ENCODE data around the gene IER3. TPM values are rescaled to one million over a fixed set of nuclear protein-coding genes. Genes with fewer than 3 reads are reported as not detected.

Gene IER3
- total and polyA plus RNA-seq, 2 of the 13 experiments (the other 11 are each of a cell fraction or from before 2014, with no cell fraction given), result 51.1 to 131 TPM

DNA sequence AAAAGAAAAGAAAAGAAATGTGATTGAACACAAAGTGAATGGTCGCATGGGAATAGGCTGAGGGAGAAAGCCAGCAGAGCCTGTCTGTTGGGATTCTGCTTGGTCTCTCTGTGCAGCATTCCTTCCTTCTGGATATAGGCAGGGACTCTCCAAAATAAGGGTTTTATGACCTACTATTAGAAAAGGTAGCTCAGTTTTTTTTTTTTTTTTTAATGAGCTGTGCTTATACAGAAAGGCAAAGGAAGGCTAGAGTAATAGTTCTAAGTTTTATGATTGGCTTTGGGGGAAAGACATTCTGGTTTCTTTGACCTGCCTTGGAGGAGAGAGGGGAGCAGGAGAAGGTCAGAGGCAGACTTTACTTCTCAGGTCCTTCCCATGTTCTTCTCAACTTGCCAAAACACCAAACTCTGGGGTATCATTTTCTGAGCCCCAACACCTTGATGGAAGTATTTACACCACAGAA lies 18.8 kb upstream of the IER3 start (continued):
- TF ChIP-seq TCF12 (IDR thresholded peaks at IDR 0.05) (no peak), TCF12 (CRISPR knock-in tag; IDR thresholded peaks at IDR 0.05) (no peak), PAX8 (CRISPR knock-in tag; IDR thresholded peaks at IDR 0.05; ENCODE audit: borderline replicate concordance) (no peak), ZBTB26 (CRISPR knock-in tag; IDR thresholded peaks at IDR 0.05; ENCODE audit: borderline replicate concordance) (no peak), NR1H2 (CRISPR knock-in tag; IDR thresholded peaks at IDR 0.05; ENCODE audit: borderline replicate concordance, low read depth) (no peak), RARG (CRISPR knock-in tag; IDR thresholded peaks at IDR 0.05; ENCODE audit: low read depth) (peak; percentile 82; the same call in 1 of the 2 replicates), PATZ1 (CRISPR knock-in tag; IDR thresholded peaks at IDR 0.05) (no peak), ZNF660 (CRISPR knock-in tag; IDR thresholded peaks at IDR 0.05; ENCODE audit: borderline replicate concordance, low read depth) (no peak), GLI4 (CRISPR knock-in tag; IDR thresholded peaks at IDR 0.05; ENCODE audit: borderline replicate concordance) (no peak), TOPORS (CRISPR knock-in tag; IDR thresholded peaks at IDR 0.05) (no peak), ZNF430 (CRISPR knock-in tag; IDR thresholded peaks at IDR 0.05) (no peak; the same call in 1 of the 2 replicates), ZNF780A (CRISPR knock-in tag; IDR thresholded peaks at IDR 0.05) (no peak), ZNF264 (CRISPR knock-in tag; IDR thresholded peaks at IDR 0.05) (peak; percentile 39)
- TF ChIP-seq, protein P1, sequence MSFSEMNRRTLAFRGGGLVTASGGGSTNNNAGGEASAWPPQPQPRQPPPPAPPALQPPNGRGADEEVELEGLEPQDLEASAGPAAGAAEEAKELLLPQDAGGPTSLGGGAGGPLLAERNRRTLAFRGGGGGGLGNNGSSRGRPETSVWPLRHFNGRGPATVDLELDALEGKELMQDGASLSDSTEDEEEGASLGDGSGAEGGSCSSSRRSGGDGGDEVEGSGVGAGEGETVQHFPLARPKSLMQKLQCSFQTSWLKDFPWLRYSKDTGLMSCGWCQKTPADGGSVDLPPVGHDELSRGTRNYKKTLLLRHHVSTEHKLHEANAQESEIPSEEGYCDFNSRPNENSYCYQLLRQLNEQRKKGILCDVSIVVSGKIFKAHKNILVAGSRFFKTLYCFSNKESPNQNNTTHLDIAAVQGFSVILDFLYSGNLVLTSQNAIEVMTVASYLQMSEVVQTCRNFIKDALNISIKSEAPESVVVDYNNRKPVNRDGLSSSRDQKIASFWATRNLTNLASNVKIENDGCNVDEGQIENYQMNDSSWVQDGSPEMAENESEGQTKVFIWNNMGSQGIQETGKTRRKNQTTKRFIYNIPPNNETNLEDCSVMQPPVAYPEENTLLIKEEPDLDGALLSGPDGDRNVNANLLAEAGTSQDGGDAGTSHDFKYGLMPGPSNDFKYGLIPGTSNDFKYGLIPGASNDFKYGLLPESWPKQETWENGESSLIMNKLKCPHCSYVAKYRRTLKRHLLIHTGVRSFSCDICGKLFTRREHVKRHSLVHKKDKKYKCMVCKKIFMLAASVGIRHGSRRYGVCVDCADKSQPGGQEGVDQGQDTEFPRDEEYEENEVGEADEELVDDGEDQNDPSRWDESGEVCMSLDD (CRISPR knock-in tag; IDR thresholded peaks at IDR 0.05; ENCODE audit: borderline replicate concordance), result peak; percentile 99
- TF ChIP-seq, protein P2, sequence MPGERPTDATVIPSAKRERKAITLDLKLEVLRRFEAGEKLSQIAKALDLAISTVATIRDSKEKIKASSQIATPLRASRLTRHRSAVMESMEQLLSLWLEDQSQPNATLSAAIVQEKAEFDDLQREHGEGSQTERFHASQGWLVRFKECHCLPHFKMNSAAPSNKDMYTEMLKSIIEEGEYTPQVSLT (CRISPR knock-in tag; IDR thresholded peaks at IDR 0.05; ENCODE audit: borderline replicate concordance, low read depth), result no peak
